Measurements from ENCODE around the gene SLC25A26. TPM values are rescaled to one million over a fixed set of nuclear protein-coding genes. Genes with fewer than 3 reads are reported as not detected.
A peak's percentile ranks its signal among the peaks of the same experiment; 100 is the strongest.

The SLC25A26 gene
- total RNA-seq, 1 experiment from 2014 or later = 27.2 TPM

GRCh38 chr3:66227051-66227450 is 6.2 kb downstream of the SLC25A26 start:
- no peak for DNase-seq (ENCODE audit: low read depth)

GRCh38 chr3:66227915-66228314 is 7.1 kb downstream of the SLC25A26 start:
- no peak for DNase-seq (ENCODE audit: low read depth)

- no peak for DNase-seq (ENCODE audit: low read depth)
Measured at GRCh38 chr3:66228707-66229106, 7.9 kb downstream of the SLC25A26 start.

- no peak for DNase-seq (ENCODE audit: low read depth)
Measured at GRCh38 chr3:66229931-66230330, 9.1 kb downstream of the SLC25A26 start.

- no peak for DNase-seq (ENCODE audit: low read depth)
Measured at GRCh38 chr3:66233033-66233432, 12.2 kb downstream of the SLC25A26 start.

GRCh38 chr3:66236281-66236680 is 15.5 kb downstream of the SLC25A26 start:
- peak; percentile 14 for DNase-seq (ENCODE audit: low read depth)

- DNase-seq (ENCODE audit: low read depth) = no peak
Measured at GRCh38 chr3:66237552-66237951, 16.8 kb downstream of the SLC25A26 start.

GRCh38 chr3:66239513-66240123 is 18.8 kb downstream of the SLC25A26 start:
- DNase-seq (ENCODE audit: low read depth) = no peak

GRCh38 chr3:66241466-66241865 is 20.7 kb downstream of the SLC25A26 start:
- DNase-seq (ENCODE audit: low read depth) = no peak

GRCh38 chr3:66242788-66243464 is 22.1 kb downstream of the SLC25A26 start:
- DNase-seq (ENCODE audit: low read depth) = no peak

- DNase-seq (ENCODE audit: low read depth) = no peak
Measured at GRCh38 chr3:66248641-66249040, 27.8 kb downstream of the SLC25A26 start.

- DNase-seq (ENCODE audit: low read depth) = peak; percentile 35
Measured at GRCh38 chr3:66253790-66254620, 33.2 kb downstream of the SLC25A26 start.

- DNase-seq (ENCODE audit: low read depth) = no peak
Measured at GRCh38 chr3:66255865-66256264, 35.1 kb downstream of the SLC25A26 start.

GRCh38 chr3:66256806-66257205 is 36.0 kb downstream of the SLC25A26 start:
- no peak for DNase-seq (ENCODE audit: low read depth)

- DNase-seq (ENCODE audit: low read depth) = no peak
Measured at GRCh38 chr3:66259566-66260255, 38.9 kb downstream of the SLC25A26 start.

GRCh38 chr3:66260431-66260830 is 39.6 kb downstream of the SLC25A26 start:
- DNase-seq (ENCODE audit: low read depth) = no peak

GRCh38 chr3:66261355-66261754 is 40.6 kb downstream of the SLC25A26 start:
- peak; percentile 4 for DNase-seq (ENCODE audit: low read depth)

GRCh38 chr3:66265649-66266048 is 44.8 kb downstream of the SLC25A26 start:
- no peak for DNase-seq (ENCODE audit: low read depth)

GRCh38 chr3:66266551-66266950 is 45.8 kb downstream of the SLC25A26 start:
- DNase-seq (ENCODE audit: low read depth) = no peak

GRCh38 chr3:66267031-66267430 is 46.2 kb downstream of the SLC25A26 start:
- no peak for DNase-seq (ENCODE audit: low read depth)

- no peak for DNase-seq (ENCODE audit: low read depth)
Measured at GRCh38 chr3:66267906-66268305, 47.1 kb downstream of the SLC25A26 start.

GRCh38 chr3:66268864-66269263 is 48.1 kb downstream of the SLC25A26 start:
- no peak for DNase-seq (ENCODE audit: low read depth)

Measured in RPMI7951 (cell line).